Endothelial cell of umbilical vein (primary cell): Measurements from ENCODE around the gene MBNL2. TPM values are rescaled to one million over a fixed set of nuclear protein-coding genes. Genes with fewer than 3 reads are reported as not detected.

Experiments used
- BruUV-seq: library from RNA; stranded (reverse); fragments of 400-500 nt; replicated peaks from 2 replicates; lab custom pipeline; 2021; lab: Mats Ljungman, UMichigan
- CTCF ChIA-PET: fragments of 300-600, 350-600 bp; sonication (Branson Sonifier 250); formaldehyde crosslinking; loops from one replicate; lab custom pipeline; 2021; ENCODE audit warnings: antibody characterized with exemption, inconsistent platforms; lab: Charles Lee
- POLR2A ChIA-PET: fragments of 300-600, 350-600 bp; sonication (Branson Sonifier 250); formaldehyde crosslinking; loops from one replicate; lab custom pipeline; 2021; ENCODE audit warnings: antibody characterized with exemption, inconsistent platforms; lab: Charles Lee
- DNase-seq: peaks from one replicate; pipeline ENCODE4 v3.0.0-alpha.2; 2011; ENCODE audit warnings: low read depth, low spot score
- FAIRE-seq: peaks from 2 replicates; lab custom pipeline; 2011; peaks lifted over from hg19 to GRCh38; lab: Jason Lieb, UNC
- H2AFZ ChIP-seq: 2 replicates; pipeline ENCODE4 v1.6.0; 2012; ENCODE audit warnings: low read depth, low read length, control low read depth, inconsistent platforms
- H3K27ac ChIP-seq: 2 replicates; pipeline ENCODE4 v1.5.1; 2011; ENCODE audit warnings: low read depth, mild to moderate bottlenecking, control low read depth, low read length, moderate library complexity; ENCODE audit not compliant: insufficient read depth
- H3K27me3 ChIP-seq, 2 experiments: 2 replicates each; pipeline versions ENCODE4 v1.6.0 to v1.6.1; 2011; ENCODE audit warnings: low read length in 2 of 2, mixed read lengths in 1 of 2; ENCODE audit not compliant: control insufficient read depth in 2 of 2, insufficient read depth in 2 of 2
- H3K36me3 ChIP-seq, 2 experiments: 2 replicates in 1 of 2; 3 replicates in 1 of 2; pipeline ENCODE4 v1.5.1; 2011; ENCODE audit warnings: low read length in 2 of 2, mild to moderate bottlenecking in 1 of 2, moderate library complexity in 1 of 2; ENCODE audit not compliant: control insufficient read depth in 2 of 2, insufficient read depth in 2 of 2; ENCODE audit errors: extremely low read depth in 1 of 2
- H3K4me1 ChIP-seq: 3 replicates; pipeline ENCODE4 v1.5.1; 2011; ENCODE audit warnings: mild to moderate bottlenecking, low read length; ENCODE audit not compliant: control insufficient read depth, insufficient read depth; ENCODE audit errors: extremely low read depth
- H3K4me2 ChIP-seq: 2 replicates; pipeline ENCODE4 v1.6.1; 2011; ENCODE audit warnings: low read length, control low read depth, mixed read lengths; ENCODE audit not compliant: insufficient read depth
- H3K4me3 ChIP-seq, 3 experiments: fragments of 200-600 bp in 1 of 3; sonication (generic), shearing (Covaris generic) in 1 of 3; replicated peaks in 1 of 3; 2 replicates each; pipeline ENCODE4 v1.5.1; 2011 to 2016; ENCODE audit warnings: control low read depth in 3 of 3, low read length in 3 of 3, mild to moderate bottlenecking in 2 of 3, inconsistent platforms in 1 of 3, low read depth in 1 of 3, moderate library complexity in 1 of 3; ENCODE audit not compliant: insufficient read depth in 1 of 3
- H3K79me2 ChIP-seq: 2 replicates; pipeline ENCODE4 v1.6.0; 2012; ENCODE audit warnings: low read length, inconsistent platforms; ENCODE audit not compliant: control insufficient read depth, insufficient read depth
- H3K9ac ChIP-seq: replicated peaks from 2 replicates; pipeline ENCODE3; 2011; ENCODE audit warnings: low read length, control low read depth; ENCODE audit not compliant: insufficient read depth; ENCODE audit errors: extremely low read depth
- H3K9me1 ChIP-seq: replicated peaks from 3 replicates; pipeline ENCODE4 v1.6.0; 2011; ENCODE audit warnings: mild to moderate bottlenecking, low read length; ENCODE audit not compliant: control insufficient read depth, insufficient read depth; ENCODE audit errors: extremely low read depth
- H3K9me3 ChIP-seq: replicated peaks from 2 replicates; pipeline ENCODE4 v1.5.1; 2012; ENCODE audit warnings: low read length, inconsistent platforms; ENCODE audit not compliant: control insufficient read depth, insufficient read depth
- H4K20me1 ChIP-seq: replicated peaks from 2 replicates; pipeline ENCODE3; 2011; ENCODE audit warnings: mild to moderate bottlenecking, low read length; ENCODE audit not compliant: control insufficient read depth, insufficient read depth; ENCODE audit errors: extremely low read depth
- EZH2 ChIP-seq: IDR thresholded peaks from 2 replicates; pipeline ENCODE4 v1.6.1; 2012; ENCODE audit warnings: borderline replicate concordance, low read depth, mild to moderate bottlenecking, moderate library complexity, low read length, inconsistent platforms; ENCODE audit not compliant: severe bottlenecking
- FOS ChIP-seq: IDR thresholded peaks from 2 replicates; pipeline ENCODE4 v1.6.1; 2011; ENCODE audit warnings: mild to moderate bottlenecking, low read length, moderate library complexity, borderline replicate concordance; ENCODE audit not compliant: insufficient read depth
- GATA2 ChIP-seq: IDR thresholded peaks from 2 replicates; pipeline ENCODE4 v1.7.0; 2011; ENCODE audit warnings: low read depth, mild to moderate bottlenecking, moderate library complexity, mixed read lengths, low read length; ENCODE audit not compliant: insufficient read length, insufficient read depth
- JUN ChIP-seq: IDR thresholded peaks from 2 replicates; pipeline ENCODE4 v1.6.1; 2011; ENCODE audit warnings: borderline replicate concordance, low read depth; ENCODE audit not compliant: insufficient read length, insufficient read depth
- MYC ChIP-seq: IDR thresholded peaks from one replicate; pipeline ENCODE4 v1.6.1; 2011; ENCODE audit warnings: mild to moderate bottlenecking, low read depth, low read length
- POLR2A ChIP-seq: IDR thresholded peaks from 2 replicates; pipeline ENCODE4 v1.6.1; 2012; ENCODE audit warnings: low read depth, mild to moderate bottlenecking, control low read depth, low read length
- POLR2AphosphoS5 ChIP-seq: IDR thresholded peaks from 2 replicates; pipeline ENCODE4 v1.6.1; 2012; ENCODE audit warnings: low read depth, mild to moderate bottlenecking, control low read depth, low read length, moderate library complexity; ENCODE audit not compliant: insufficient read depth
- dilution Hi-C: fragments of 300-500 bp; cut with MboI; formaldehyde crosslinking; loops from one replicate; pipeline ENCODE4 v1.15.0; 2019; ENCODE audit warnings: low sequenced_read_pairs; ENCODE audit not compliant: extremely low pct_ligation_motif_present
- intact Hi-C: fragments of 100-400 bp; cut with micrococcal nuclease; formaldehyde crosslinking; loops from one replicate; pipeline ENCODE4 v1.10.0; 2022
- polyA plus RNA-seq, 4 experiments: library from polyadenylated mRNA; depleted of rRNA in 3 of 4; stranded (reverse) in 3 of 4; unstranded in 1 of 4; fragments of >200 nt; gene quantifications; 2 replicates each; pipeline versions ENCODE4 v1.2.1 to v1.2.3, GENCODE V29; 2011 to 2012; ENCODE audit warnings: missing spikeins in 1 of 4
- total RNA-seq: library from RNA; stranded (reverse); gene quantifications from 2 replicates; pipeline ENCODE4 v1.2.3, GENCODE V29; 2021
- TF ChIP-seq, protein P1 (sequence below): IDR thresholded peaks from 2 replicates; pipeline ENCODE4 v1.6.1; 2011; ENCODE audit not compliant: insufficient read depth, insufficient read length
- TF ChIP-seq, protein P2 (sequence below), 2 donors: IDR thresholded peaks; 1 replicate in 1 of 2; 2 replicates in 1 of 2; pipeline ENCODE4 v1.5.1; 2011; ENCODE audit warnings: low read length in 2 of 2, mild to moderate bottlenecking in 2 of 2, moderate library complexity in 2 of 2, control low read depth in 1 of 2, inconsistent platforms in 1 of 2, low read depth in 1 of 2; ENCODE audit not compliant: insufficient read depth in 1 of 2; ENCODE audit errors: extremely low read depth in 1 of 2

MBNL2 gene
- total and polyA plus RNA-seq, 2 donors (not counting 3 experiments of a cell fraction or from before 2014, with no cell fraction given): 32.9 to 76.5 TPM

- Histone ChIP-seq H3K79me2 (peaks cover 8% of the 10 kb centered on the region), H3K4me1 (peaks cover 5% of the 10 kb centered on the region), H3K4me3 (no peak overlapping the region), H3K9ac (peak overlapping the region; percentile 25), H3K27me3 (no peaks in the 10 kb centered on the region), H3K9me1 (no peaks in the 10 kb centered on the region), H3K9me3 (no peaks in the 10 kb centered on the region), H4K20me1 (no peaks in the 10 kb centered on the region), H2AFZ (no peak overlapping the region), H3K4me2 (no peak overlapping the region), H3K36me3 (peaks cover 8 to 27% of the 10 kb centered on the region in 2 experiments), H3K27ac (peak overlapping the region; percentile 32)
- dilution Hi-C loops (no loop called here), intact Hi-C loops (loop anchor here (1.0 to 2.0 kb wide), 6 partner anchors 48 to 234 kb away; no protein-coding TSS in a partner anchor)
- no peak for TF ChIP-seq FOS
- TF ChIP-seq MYC: no peak
- TF ChIP-seq JUN: no peak
- TF ChIP-seq POLR2AphosphoS5: no peak
- TF ChIP-seq GATA2: peak; percentile 6
- TF ChIP-seq, protein P1, sequence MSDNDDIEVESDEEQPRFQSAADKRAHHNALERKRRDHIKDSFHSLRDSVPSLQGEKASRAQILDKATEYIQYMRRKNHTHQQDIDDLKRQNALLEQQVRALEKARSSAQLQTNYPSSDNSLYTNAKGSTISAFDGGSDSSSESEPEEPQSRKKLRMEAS: no peak
- TF ChIP-seq POLR2A: no peak
- TF ChIP-seq, protein P2, sequence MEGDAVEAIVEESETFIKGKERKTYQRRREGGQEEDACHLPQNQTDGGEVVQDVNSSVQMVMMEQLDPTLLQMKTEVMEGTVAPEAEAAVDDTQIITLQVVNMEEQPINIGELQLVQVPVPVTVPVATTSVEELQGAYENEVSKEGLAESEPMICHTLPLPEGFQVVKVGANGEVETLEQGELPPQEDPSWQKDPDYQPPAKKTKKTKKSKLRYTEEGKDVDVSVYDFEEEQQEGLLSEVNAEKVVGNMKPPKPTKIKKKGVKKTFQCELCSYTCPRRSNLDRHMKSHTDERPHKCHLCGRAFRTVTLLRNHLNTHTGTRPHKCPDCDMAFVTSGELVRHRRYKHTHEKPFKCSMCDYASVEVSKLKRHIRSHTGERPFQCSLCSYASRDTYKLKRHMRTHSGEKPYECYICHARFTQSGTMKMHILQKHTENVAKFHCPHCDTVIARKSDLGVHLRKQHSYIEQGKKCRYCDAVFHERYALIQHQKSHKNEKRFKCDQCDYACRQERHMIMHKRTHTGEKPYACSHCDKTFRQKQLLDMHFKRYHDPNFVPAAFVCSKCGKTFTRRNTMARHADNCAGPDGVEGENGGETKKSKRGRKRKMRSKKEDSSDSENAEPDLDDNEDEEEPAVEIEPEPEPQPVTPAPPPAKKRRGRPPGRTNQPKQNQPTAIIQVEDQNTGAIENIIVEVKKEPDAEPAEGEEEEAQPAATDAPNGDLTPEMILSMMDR (IDR thresholded peaks at IDR 0.05; ENCODE audit: extremely low read depth in 1 of 2, insufficient read depth in 1 of 2, low read depth in 1 of 2, low read length in 2 of 2): peak; percentile 56 to 63
- TF ChIP-seq EZH2: no peak
- POLR2A ChIA-PET: interaction anchor here (1.5 kb wide), 1 partner anchor 123 kb away, joined by 4 read pairs; the partner anchor contains the start of gene MBNL2
- FAIRE-seq: peak; percentile 95
- CTCF ChIA-PET: interaction anchor here (0.7 to 4.7 kb wide), 31 partner anchors 8 to 326 kb away, joined by 3 to 78 read pairs (median 4); partner anchors contain the start of gene MBNL2
- BruUV-seq: no TSS peak
- peak; percentile 78 for DNase-seq
Observed at GRCh38 chr13:97344265-97345175, 122.4 kb downstream of the MBNL2 start.
